HUES64 (cell line): ENCODE data around the gene KIF17.

Experiments
- H3K27ac ChIP-seq: 2 replicates; pipeline ENCODE4 v1.7.0; 2013; ENCODE audit warnings: low read depth, low read length, inconsistent platforms
- H3K27me3 ChIP-seq: 2 replicates; pipeline ENCODE4 v1.6.1; 2013; ENCODE audit warnings: mild to moderate bottlenecking, low read length; ENCODE audit not compliant: insufficient read depth
- H3K36me3 ChIP-seq: 2 replicates; pipeline ENCODE4 v1.6.1; 2013; ENCODE audit warnings: mild to moderate bottlenecking, low read length; ENCODE audit not compliant: insufficient read depth
- H3K4me1 ChIP-seq: 2 replicates; pipeline ENCODE4 v1.6.1; 2013; ENCODE audit warnings: mild to moderate bottlenecking, low read length, moderate library complexity; ENCODE audit not compliant: insufficient read depth
- H3K4me3 ChIP-seq: 2 replicates; pipeline ENCODE4 v1.5.1; 2013; ENCODE audit warnings: mild to moderate bottlenecking, low read length, moderate library complexity
- H3K9ac ChIP-seq: 2 replicates; pipeline ENCODE4 v1.6.1; 2013; ENCODE audit warnings: mild to moderate bottlenecking, low read depth, low read length
- H3K9me3 ChIP-seq: 2 replicates; pipeline ENCODE4 v1.6.1; 2013; ENCODE audit warnings: low read depth, low read length; ENCODE audit not compliant: insufficient read depth
- WGBS: fragments of 150-250, 120-280 bp; methylation state at CpG from one replicate; pipeline ENCODE4 v1.1.7; 2013; ENCODE audit warnings: missing lambda C conversion rate; 5-methylcytosine and 5-hydroxymethylcytosine counted together

Gene KIF17

GRCh38 chr1:20633190-20634064 is 84.4 kb downstream of the KIF17 start, which contains the start of gene PINK1:
PINK1 (plus strand) TSS chr1:20633458; CDS start chr1:20633549, 91 bp downstream.
- peaks cover 5% of the 10 kb centered on the region; the same call in 1 of the 2 replicates for H3K9me3 ChIP-seq
- peak within 1 kb of the TSS; percentile 68; the same call in 1 of the 2 replicates for H3K27ac ChIP-seq
- H3K27me3 ChIP-seq, result no peaks in the 10 kb centered on the region
- peak within 1 kb of the TSS; percentile 61 for H3K4me3 ChIP-seq
- WGBS, result 3% methylated on average over 93 of the region's 93 CpGs
- H3K9ac ChIP-seq, result peak within 1 kb of the TSS; percentile 62
- H3K4me1 ChIP-seq, result 0 out of 2 replicates have a peak, but pooled peaks cover 4% of the 10 kb centered on the region
- no peaks in the 10 kb centered on the region; the same call in 1 of the 2 replicates for H3K36me3 ChIP-seq

DNA sequence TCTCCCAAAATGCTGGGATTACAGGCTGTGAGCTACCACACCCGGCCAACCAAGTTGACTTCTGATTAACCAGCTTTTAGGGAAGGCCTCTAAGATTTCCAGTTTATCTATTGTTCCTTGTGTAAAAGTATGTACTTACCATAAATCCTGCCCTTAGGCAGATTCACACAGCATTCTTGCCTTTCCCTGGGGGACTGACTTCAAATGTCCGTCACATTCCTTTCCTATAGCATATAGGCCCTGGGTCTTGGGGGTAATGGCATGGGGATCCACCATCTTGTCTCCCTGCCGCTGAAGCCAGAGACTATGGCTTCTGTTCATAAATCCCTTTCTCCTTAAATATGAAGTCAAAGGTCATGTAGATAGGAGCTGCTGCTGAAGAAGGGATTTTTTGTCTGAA is 85.4 kb downstream of the KIF17 start:
- Histone ChIP-seq H3K9ac (no peak overlapping the region), H3K4me1 (0 out of 2 replicates have a peak, but pooled peaks cover 4% of the 10 kb centered on the region), H3K27me3 (no peaks in the 10 kb centered on the region), H3K27ac (no peak overlapping the region), H3K4me3 (no peak overlapping the region), H3K9me3 (peaks cover 14% of the 10 kb centered on the region; the same call in 1 of the 2 replicates), H3K36me3 (no peaks in the 10 kb centered on the region)
- 100% methylated on average over 2 of the region's 3 CpGs for WGBS

- Histone ChIP-seq H3K9me3 (peaks cover 16% of the 10 kb centered on the region), H3K4me1 (peaks cover 11% of the 10 kb centered on the region; the same call in 1 of the 2 replicates), H3K9ac (no peak overlapping the region), H3K36me3 (no peaks in the 10 kb centered on the region), H3K27ac (no peak overlapping the region), H3K27me3 (no peaks in the 10 kb centered on the region), H3K4me3 (no peak overlapping the region)
- 85% methylated on average over 4 of the region's 4 CpGs for WGBS
These were observed 87.1 kb downstream of the KIF17 start for GRCh38 chr1:20630729-20631128.

DNA sequence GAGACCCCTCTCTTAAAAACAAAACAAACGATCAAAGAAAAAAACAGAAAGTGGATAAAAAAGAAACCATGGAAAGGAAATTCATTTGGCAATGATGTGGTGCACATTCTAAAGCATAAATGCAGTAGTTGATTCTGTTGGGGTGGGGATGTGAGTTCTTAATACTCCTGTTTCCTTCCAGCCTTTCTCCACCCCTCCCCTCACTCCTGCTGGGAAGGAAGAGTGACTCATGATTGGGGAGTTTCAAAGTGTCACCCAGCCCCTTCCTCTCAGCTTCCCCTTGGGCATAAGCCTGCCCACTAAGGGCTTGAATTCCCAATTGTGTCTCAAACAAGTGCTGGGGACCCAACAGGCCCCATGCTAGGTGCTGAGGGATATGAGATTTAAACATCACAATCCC is 91.3 kb downstream of the KIF17 start:
- Histone ChIP-seq H3K36me3 (no peaks in the 10 kb centered on the region), H3K9ac (no peak overlapping the region), H3K4me3 (no peak overlapping the region), H3K27ac (peak overlapping the region; percentile 32; the same call in 1 of the 2 replicates), H3K4me1 (peaks cover 18% of the 10 kb centered on the region), H3K27me3 (no peaks in the 10 kb centered on the region), H3K9me3 (peaks cover 16% of the 10 kb centered on the region)
- 82% methylated on average over 1 of the region's 1 CpG for WGBS

DNA sequence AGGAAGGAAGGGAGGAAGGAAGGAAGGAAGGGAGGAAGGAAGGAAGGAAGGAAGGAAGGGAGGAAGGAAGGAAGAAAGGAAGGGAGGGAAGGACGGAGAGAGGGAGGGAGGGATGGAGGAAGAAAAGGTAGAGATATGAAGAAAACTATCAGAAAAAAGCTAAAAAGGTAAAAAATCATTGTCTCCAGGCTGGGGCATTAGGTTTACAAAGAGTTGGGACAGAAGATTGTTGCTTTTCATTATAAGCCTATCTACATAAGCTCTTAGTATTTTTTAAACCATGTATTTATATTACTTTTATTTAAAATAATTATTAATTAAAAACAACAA is 91.7 kb downstream of the KIF17 start:
- 67% methylated on average over 1 of the region's 1 CpG for WGBS

GRCh38 chr1:20625176-20626097 is 92.4 kb downstream of the KIF17 start:
- Histone ChIP-seq H3K27ac (peak overlapping the region; percentile 90; the same call in 1 of the 2 replicates), H3K9me3 (peaks cover 16% of the 10 kb centered on the region), H3K4me1 (peaks cover 18% of the 10 kb centered on the region), H3K36me3 (no peaks in the 10 kb centered on the region), H3K9ac (0 out of 2 replicates have a peak overlapping the region, but pooled peaks have one; percentile 42), H3K27me3 (no peaks in the 10 kb centered on the region), H3K4me3 (peak overlapping the region; percentile 23; the same call in 1 of the 2 replicates)
- WGBS, result 41% methylated on average over 3 of the region's 3 CpGs

More for the DNA sequence above, 91.7 kb downstream of the KIF17 start:
- H3K9me3 ChIP-seq, result peaks cover 16% of the 10 kb centered on the region
- no peak overlapping the region; the same call in 1 of the 2 replicates for H3K27ac ChIP-seq
- H3K4me1 ChIP-seq, result peaks cover 18% of the 10 kb centered on the region
- H3K9ac ChIP-seq, result no peak overlapping the region
- H3K27me3 ChIP-seq, result no peaks in the 10 kb centered on the region
- H3K4me3 ChIP-seq, result no peak overlapping the region; the same call in 1 of the 2 replicates
- H3K36me3 ChIP-seq, result no peaks in the 10 kb centered on the region

DNA sequence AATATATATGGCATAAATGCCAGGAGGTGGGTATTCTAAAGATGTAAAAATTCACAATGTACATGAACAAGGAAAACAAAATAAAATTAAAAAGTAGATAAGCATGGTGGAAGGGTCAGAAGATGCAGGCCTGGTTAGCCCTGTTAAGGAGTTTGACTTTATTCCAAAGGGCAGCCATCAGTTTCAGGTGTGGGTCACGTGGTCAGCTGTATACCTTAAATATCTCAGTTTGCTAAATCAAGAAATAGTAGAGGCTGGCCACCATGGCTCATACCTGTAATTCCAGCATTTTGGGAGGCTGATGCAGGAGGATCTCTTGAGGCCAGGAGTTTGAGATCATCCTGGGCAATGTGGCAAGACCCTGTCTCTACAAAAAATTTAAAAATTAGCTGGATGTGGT is 93.1 kb downstream of the KIF17 start:
- Histone ChIP-seq H3K36me3 (no peaks in the 10 kb centered on the region), H3K9me3 (peaks cover 16% of the 10 kb centered on the region), H3K27me3 (no peaks in the 10 kb centered on the region), H3K9ac (no peak overlapping the region), H3K4me1 (peaks cover 18% of the 10 kb centered on the region), H3K4me3 (no peak overlapping the region; the same call in 1 of the 2 replicates), H3K27ac (peak overlapping the region; percentile 90; the same call in 1 of the 2 replicates)
- 70% methylated on average over 1 of the region's 1 CpG for WGBS

GRCh38 chr1:20621012-20621411 is 96.8 kb downstream of the KIF17 start:
- 81% methylated on average over 6 of the region's 6 CpGs for WGBS
- H3K4me1 ChIP-seq, result peaks cover 12% of the 10 kb centered on the region; the same call in 1 of the 2 replicates
- no peaks in the 10 kb centered on the region for H3K27me3 ChIP-seq
- H3K4me3 ChIP-seq, result no peak overlapping the region
- no peak overlapping the region for H3K9ac ChIP-seq
- no peaks in the 10 kb centered on the region for H3K36me3 ChIP-seq
- H3K9me3 ChIP-seq, result no peaks in the 10 kb centered on the region
- H3K27ac ChIP-seq, result no peak overlapping the region

GRCh38 chr1:20619999-20620398 is 97.8 kb downstream of the KIF17 start:
- H3K36me3 ChIP-seq, result no peaks in the 10 kb centered on the region
- H3K27ac ChIP-seq, result no peak overlapping the region
- H3K9ac ChIP-seq, result no peak overlapping the region
- H3K4me3 ChIP-seq, result no peak overlapping the region
- no peaks in the 10 kb centered on the region for H3K27me3 ChIP-seq
- H3K4me1 ChIP-seq, result peaks cover 11% of the 10 kb centered on the region; the same call in 1 of the 2 replicates
- 97% methylated on average over 1 of the region's 1 CpG for WGBS
- H3K9me3 ChIP-seq, result no peaks in the 10 kb centered on the region

- no peaks in the 10 kb centered on the region for H3K9me3 ChIP-seq
- H3K36me3 ChIP-seq, result no peaks in the 10 kb centered on the region
- 92% methylated on average over 4 of the region's 4 CpGs for WGBS
- no peaks in the 10 kb centered on the region for H3K27me3 ChIP-seq
- no peak overlapping the region for H3K27ac ChIP-seq
- no peak overlapping the region for H3K9ac ChIP-seq
- H3K4me3 ChIP-seq, result no peak overlapping the region
- H3K4me1 ChIP-seq, result peaks cover 5% of the 10 kb centered on the region; the same call in 1 of the 2 replicates
These were observed 99.3 kb downstream of the KIF17 start for GRCh38 chr1:20618550-20618949.
